HCT116 (cell line): ENCODE data around the gene PSMB7. TPM values are rescaled to one million over a fixed set of nuclear protein-coding genes. Genes with fewer than 3 reads are reported as not detected.

Experiments used
- ATAC-seq: fragments of 200-7000 bp; cut with Tn5 transposase; 2 replicates; pipeline ENCODE4 v1.9.1; 2020; ENCODE audit warnings: mild to moderate bottlenecking, moderate library complexity
- BruUV-seq: library from RNA; stranded (reverse); fragments of 400-500 nt; replicated peaks from 2 replicates; lab custom pipeline; 2021; lab: Mats Ljungman, UMichigan
- CTCF ChIA-PET: fragments of 300-600 bp; sonication (Branson Sonifier 250); formaldehyde crosslinking; loops from one replicate; lab custom pipeline; 2021; ENCODE audit warnings: antibody characterized with exemption; lab: Charles Lee
- POLR2A ChIA-PET: fragments of 300-600, 350-600 bp; sonication (Branson Sonifier 250); formaldehyde crosslinking; loops from one replicate; lab custom pipeline; 2021; ENCODE audit warnings: antibody characterized with exemption; lab: Charles Lee
- RAD21 ChIA-PET, 2 experiments: fragments of 300-600 bp; sonication (Branson Sonifier 250); formaldehyde crosslinking; loops; one replicate each; lab custom pipeline; 2023; ENCODE audit warnings: low total read pairs in 2 of 2; ENCODE audit not compliant: uncharacterized antibody in 2 of 2, unreplicated experiment in 2 of 2, low non-redundant PET in 1 of 2; lab: Charles Lee
- DNase-seq: peaks from one replicate; pipeline ENCODE4 v3.0.0-alpha.2; 2010; ENCODE audit warnings: low read depth, low spot score
- H2AFZ ChIP-seq: fragments of 200-600 bp; shearing (Covaris generic), sonication (generic); 2 replicates; pipeline ENCODE4 v1.6.1; 2017; ENCODE audit warnings: low read depth, mixed run types, mixed read lengths, antibody characterized with exemption, low read length; ENCODE audit not compliant: poor library complexity, severe bottlenecking
- H3K27ac ChIP-seq: 2 replicates; pipeline ENCODE4 v1.5.1; 2012; ENCODE audit warnings: low read depth, low read length
- H3K27me3 ChIP-seq: fragments of 200-600 bp; sonication (generic); 2 replicates; pipeline ENCODE4 v1.6.1; 2016; ENCODE audit warnings: mixed run types, low read length, mixed read lengths; ENCODE audit not compliant: insufficient read depth
- H3K36me3 ChIP-seq, 2 experiments: fragments of 200-500 bp in 1 of 2; fragments of 200-600 bp in 1 of 2; sonication (Bioruptor generic) in 1 of 2; sonication (generic) in 1 of 2; 2 replicates each; pipeline versions ENCODE4 v1.5.1 to v1.6.1; 2014 to 2016; ENCODE audit warnings: low read length in 2 of 2, inconsistent platforms in 1 of 2, mixed read lengths in 1 of 2, mixed run types in 1 of 2; ENCODE audit not compliant: insufficient read depth in 2 of 2, control insufficient read depth in 1 of 2
- H3K4me1 ChIP-seq, 2 experiments: fragments of 200-600 bp in 1 of 2; sonication (generic) in 1 of 2; 2 replicates each; pipeline versions ENCODE4 v1.5.1 to v1.6.1; 2012 to 2017; ENCODE audit warnings: low read length in 2 of 2, inconsistent platforms in 1 of 2, mild to moderate bottlenecking in 1 of 2, mixed read lengths in 1 of 2, mixed run types in 1 of 2, moderate library complexity in 1 of 2; ENCODE audit not compliant: insufficient read depth in 2 of 2, control insufficient read depth in 1 of 2
- H3K4me2 ChIP-seq: fragments of 200-600 bp; sonication (generic); 2 replicates; pipeline ENCODE4 v1.6.1; 2017; ENCODE audit warnings: mixed run types, low read length, mixed read lengths
- H3K4me3 ChIP-seq, 2 experiments: fragments of 200-600 bp in 1 of 2; sonication (generic) in 1 of 2; replicated peaks in 1 of 2; 2 replicates each; pipeline ENCODE4 v1.5.1; 2011 to 2016; ENCODE audit warnings: low read length in 2 of 2, control low read depth in 1 of 2, low read depth in 1 of 2, mild to moderate bottlenecking in 1 of 2, mixed read lengths in 1 of 2, mixed run types in 1 of 2
- H3K79me2 ChIP-seq: fragments of 200-600 bp; sonication (generic); 2 replicates; pipeline ENCODE4 v1.6.1; 2017; ENCODE audit warnings: mild to moderate bottlenecking, mixed run types, low read length, moderate library complexity, mixed read lengths; ENCODE audit not compliant: insufficient read depth
- H3K9ac ChIP-seq: fragments of 200-600 bp; sonication (generic); 2 replicates; pipeline ENCODE4 v1.6.1; 2016; ENCODE audit warnings: low read length, mixed read lengths
- H3K9me2 ChIP-seq: fragments of 200-600 bp; sonication (generic), shearing (Covaris generic); 2 replicates; pipeline ENCODE4 v1.6.1; 2017; ENCODE audit warnings: mixed run types, mild to moderate bottlenecking, moderate library complexity; ENCODE audit not compliant: insufficient read depth
- H3K9me3 ChIP-seq, 2 experiments: fragments of 200-500 bp in 1 of 2; fragments of 200-600 bp in 1 of 2; sonication (Bioruptor generic) in 1 of 2; sonication (generic) in 1 of 2; 2 replicates each; pipeline ENCODE4 v1.6.1; 2014 to 2017; ENCODE audit warnings: low read length in 2 of 2, mixed read lengths in 2 of 2, inconsistent platforms in 1 of 2, low read depth in 1 of 2, mild to moderate bottlenecking in 1 of 2, mixed run types in 1 of 2, moderate library complexity in 1 of 2; ENCODE audit not compliant: control insufficient read depth in 1 of 2, insufficient read depth in 1 of 2
- H4K20me1 ChIP-seq: fragments of 200-600 bp; sonication (generic), shearing (Covaris generic); 2 replicates; pipeline ENCODE4 v1.6.1; 2017; ENCODE audit warnings: mixed run types, mild to moderate bottlenecking, moderate library complexity; ENCODE audit not compliant: insufficient read depth
- ELF1 ChIP-seq: IDR thresholded peaks from 2 replicates; pipeline ENCODE4 v1.6.1; 2012; ENCODE audit warnings: low read depth, borderline replicate concordance
- EZH2 ChIP-seq: fragments of 200-600 bp; sonication (generic); IDR thresholded peaks from 2 replicates; pipeline ENCODE4 v1.6.1; 2017; ENCODE audit warnings: antibody characterized with exemption, mixed run types
- EZH2phosphoT487 ChIP-seq: fragments of 200-600 bp; IDR thresholded peaks from 2 replicates; pipeline ENCODE4 v1.6.1; 2018; ENCODE audit warnings: antibody characterized with exemption, borderline replicate concordance
- FOSL1 ChIP-seq: IDR thresholded peaks from 2 replicates; pipeline ENCODE4 v1.6.1; 2012; ENCODE audit warnings: low read depth
- MAX ChIP-seq: IDR thresholded peaks from 2 replicates; pipeline ENCODE4 v1.6.1; 2012
- SP1 ChIP-seq: IDR thresholded peaks from 2 replicates; pipeline ENCODE4 v1.6.1; 2012; ENCODE audit warnings: low read depth
- YY1 ChIP-seq: IDR thresholded peaks from 2 replicates; pipeline ENCODE4 v1.6.1; 2011; ENCODE audit warnings: low read length, low read depth, moderate library complexity, mild to moderate bottlenecking; ENCODE audit not compliant: insufficient replicate concordance; ENCODE audit errors: extremely low read depth
- ZFX ChIP-seq: fragments of 450-650 bp; IDR thresholded peaks from 2 replicates; pipeline ENCODE4 v1.6.1; 2017
- ZNF274 ChIP-seq: fragments of 200-500 bp; sonication (Bioruptor generic); IDR thresholded peaks from 2 replicates; pipeline ENCODE4 v1.6.1; 2014; ENCODE audit warnings: mild to moderate bottlenecking, low read depth, low read length, inconsistent platforms
- intact Hi-C: fragments of 100-400 bp; cut with micrococcal nuclease; formaldehyde crosslinking; loops from 2 replicates; pipeline ENCODE4 v1.10.0; 2022
- total RNA-seq: library from RNA; stranded (reverse); gene quantifications from one replicate; pipeline ENCODE4 v1.2.1, GENCODE V29; 2021; ENCODE audit not compliant: unreplicated experiment
- TF ChIP-seq, protein P1 (sequence below), 3 experiments: fragments of 200-600 bp in 1 of 3; sonication (generic) in 1 of 3; IDR thresholded peaks in 2 of 3; conservative IDR thresholded peaks in 1 of 3; 2 replicates each; pipeline ENCODE4 v1.5.1; 2012 to 2017; ENCODE audit warnings: low read depth in 2 of 3, low read length in 2 of 3, antibody characterized with exemption in 1 of 3, borderline replicate concordance in 1 of 3, control low read depth in 1 of 3, mild to moderate bottlenecking in 1 of 3, mixed read lengths in 1 of 3, mixed run types in 1 of 3, moderate library complexity in 1 of 3; ENCODE audit not compliant: insufficient read depth in 1 of 3

PSMB7 gene
- total RNA-seq, 1 experiment from 2014 or later = 222 TPM

GRCh38 chr9:124388275-124389048 lies 26.8 kb downstream of the PSMB7 start:
- Histone ChIP-seq H3K27ac (no peak overlapping the region), H3K9me2 (no peaks in the 10 kb centered on the region), H2AFZ (no peak overlapping the region), H3K9me3 (no peaks in the 10 kb centered on the region), H3K9ac (no peak overlapping the region), H3K4me3 (no peak overlapping the region), H3K4me1 (peaks cover 2 to 36% of the 10 kb centered on the region in 2 experiments; a peak in 2 of 4 replicates), H4K20me1 (peaks cover 45% of the 10 kb centered on the region; the same call in 1 of the 2 replicates), H3K4me2 (no peak overlapping the region), H3K27me3 (no peaks in the 10 kb centered on the region), H3K79me2 (peaks cover 100% of the 10 kb centered on the region), H3K36me3 (peaks cover 3 to 15% of the 10 kb centered on the region in 2 experiments; a peak in 1 of 4 replicates)
- ChIA-PET CTCF (interaction anchor here (0.7 to 1.9 kb wide), 5 partner anchors 10 to 266 kb away, joined by 3 to 13 read pairs (median 3); no protein-coding TSS in a partner anchor), POLR2A (no interaction called here), RAD21 (no interaction called here)
- TF ChIP-seq SP1 (no peak), ELF1 (no peak), FOSL1 (no peak), ZNF274 (no peak), YY1 (no peak), MAX (no peak), ZFX (no peak), EZH2 (no peak), EZH2phosphoT487 (no peak)
- TF ChIP-seq, protein P1, sequence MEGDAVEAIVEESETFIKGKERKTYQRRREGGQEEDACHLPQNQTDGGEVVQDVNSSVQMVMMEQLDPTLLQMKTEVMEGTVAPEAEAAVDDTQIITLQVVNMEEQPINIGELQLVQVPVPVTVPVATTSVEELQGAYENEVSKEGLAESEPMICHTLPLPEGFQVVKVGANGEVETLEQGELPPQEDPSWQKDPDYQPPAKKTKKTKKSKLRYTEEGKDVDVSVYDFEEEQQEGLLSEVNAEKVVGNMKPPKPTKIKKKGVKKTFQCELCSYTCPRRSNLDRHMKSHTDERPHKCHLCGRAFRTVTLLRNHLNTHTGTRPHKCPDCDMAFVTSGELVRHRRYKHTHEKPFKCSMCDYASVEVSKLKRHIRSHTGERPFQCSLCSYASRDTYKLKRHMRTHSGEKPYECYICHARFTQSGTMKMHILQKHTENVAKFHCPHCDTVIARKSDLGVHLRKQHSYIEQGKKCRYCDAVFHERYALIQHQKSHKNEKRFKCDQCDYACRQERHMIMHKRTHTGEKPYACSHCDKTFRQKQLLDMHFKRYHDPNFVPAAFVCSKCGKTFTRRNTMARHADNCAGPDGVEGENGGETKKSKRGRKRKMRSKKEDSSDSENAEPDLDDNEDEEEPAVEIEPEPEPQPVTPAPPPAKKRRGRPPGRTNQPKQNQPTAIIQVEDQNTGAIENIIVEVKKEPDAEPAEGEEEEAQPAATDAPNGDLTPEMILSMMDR (IDR thresholded peaks at IDR 0.05 in 2 of 3, conservative IDR thresholded peaks at IDR 0.05 in 1 of 3; ENCODE audit: borderline replicate concordance in 1 of 3, insufficient read depth in 1 of 3, low read depth in 2 of 3, low read length in 2 of 3) = no peak
- intact Hi-C loops = no loop called here
- DNase-seq (no peak), ATAC-seq (no peak)
- BruUV-seq = no TSS peak
